HG03280 (cell line): ENCODE results near the gene BTAF1.
"Not testable (repeated sequence)": the region's sequence is repeated elsewhere in the genome, so short reads cannot be mapped to it uniquely, and the experiment has no call there.

Experiments used
- ATAC-seq: cut with Tn5 transposase; IDR thresholded peaks from one replicate; pipeline ENCODE4 v1.9.1; 2021; ENCODE audit warnings: mild to moderate bottlenecking, moderate library complexity; ENCODE audit not compliant: unreplicated experiment

The BTAF1 gene

GRCh38 chr10:91976317-91977051, 52.9 kb downstream of the BTAF1 start:
- ATAC-seq: no peak

GRCh38 chr10:91977491-91977890, 53.9 kb downstream of the BTAF1 start:
- no peak for ATAC-seq

DNA sequence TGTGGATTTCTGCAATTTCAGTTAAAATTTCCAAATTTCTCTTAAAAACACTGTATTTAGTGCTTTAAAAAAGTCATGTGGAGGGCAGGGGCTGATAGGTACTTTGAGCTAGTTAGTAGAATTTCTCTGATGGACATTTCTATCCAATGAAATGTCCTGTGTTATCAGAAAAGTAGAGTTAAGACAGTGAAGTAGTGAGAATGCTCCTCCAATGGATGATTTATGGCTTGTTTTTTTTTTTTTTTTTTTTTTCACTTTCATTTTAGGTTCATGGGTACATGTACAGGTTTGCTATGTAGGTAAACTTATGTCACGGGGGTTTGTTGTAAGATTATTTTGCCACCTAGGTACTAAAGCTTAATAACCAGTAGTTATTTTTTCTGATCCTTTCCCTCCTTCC, 55.0 kb downstream of the BTAF1 start:
- ATAC-seq: no peak

DNA sequence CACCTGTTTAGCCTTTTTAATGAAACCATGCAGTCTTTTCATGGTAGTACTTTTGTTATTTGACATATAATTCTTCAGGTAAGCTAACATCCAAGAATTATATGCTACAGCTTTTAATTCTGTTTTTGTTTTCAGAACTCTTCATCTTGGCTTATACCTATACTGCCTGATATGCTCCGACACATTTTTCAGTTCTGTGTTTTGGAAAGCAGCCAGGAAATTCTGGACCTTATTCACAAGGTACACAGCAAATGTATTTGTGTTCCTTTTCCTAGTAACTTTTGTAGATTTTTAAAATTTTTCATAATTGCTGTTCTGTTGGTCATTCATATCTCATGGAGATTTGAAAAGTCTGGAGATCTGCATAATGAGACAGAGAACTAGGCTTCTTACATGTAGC, 56.7 kb downstream of the BTAF1 start:
- ATAC-seq: no peak

GRCh38 chr10:91983416-91983815, 59.8 kb downstream of the BTAF1 start:
- no peak for ATAC-seq

- ATAC-seq: no peak
Measured at GRCh38 chr10:91987397-91988037, 63.9 kb downstream of the BTAF1 start.

- no peak for ATAC-seq
Measured at GRCh38 chr10:91992031-91992430, 68.5 kb downstream of the BTAF1 start.

- ATAC-seq: no peak
Measured at GRCh38 chr10:91996266-91996665, 72.7 kb downstream of the BTAF1 start.

- ATAC-seq: no peak
Measured at GRCh38 chr10:92001581-92001980, 78.0 kb downstream of the BTAF1 start.

- no peak for ATAC-seq
Measured at GRCh38 chr10:92001995-92002394, 78.4 kb downstream of the BTAF1 start.

DNA sequence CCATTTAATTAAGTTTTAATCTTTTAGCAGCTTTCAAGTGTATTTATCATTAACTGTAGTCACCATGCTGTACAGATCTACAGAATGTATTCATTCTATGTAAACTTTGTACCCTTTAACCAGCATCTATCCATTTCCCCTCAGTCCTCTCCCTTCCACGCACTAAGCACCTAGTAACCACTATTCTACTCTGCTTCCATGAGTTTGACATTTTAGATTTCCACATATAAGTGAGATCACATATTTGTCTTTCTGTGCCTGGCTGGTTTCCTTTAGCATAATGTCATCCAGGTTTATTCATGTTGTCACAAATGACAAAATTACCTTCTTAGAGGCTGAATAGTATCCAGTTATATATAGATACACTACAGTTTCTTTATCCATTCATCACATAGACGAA, 79.7 kb downstream of the BTAF1 start:
- ATAC-seq: no peak

DNA sequence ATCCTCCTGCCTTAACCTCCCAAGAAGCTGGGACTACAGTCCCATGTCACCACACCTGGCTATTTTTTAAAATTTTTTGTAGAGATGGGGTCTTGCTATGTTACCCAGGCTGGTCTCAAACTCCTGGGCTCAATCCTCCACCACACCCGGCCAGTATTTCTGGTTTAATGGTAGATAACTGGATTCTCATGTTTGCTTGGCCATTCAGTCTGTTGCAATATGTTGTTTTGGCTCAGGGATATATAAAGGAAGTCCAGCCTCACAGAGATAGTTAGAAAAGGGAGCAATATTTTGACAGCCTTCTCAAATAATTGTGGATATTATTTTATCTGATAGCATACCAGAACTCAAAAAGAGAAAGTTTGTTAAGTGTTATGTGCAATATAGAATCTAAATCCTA, 82.4 kb downstream of the BTAF1 start:
- ATAC-seq: no peak

DNA sequence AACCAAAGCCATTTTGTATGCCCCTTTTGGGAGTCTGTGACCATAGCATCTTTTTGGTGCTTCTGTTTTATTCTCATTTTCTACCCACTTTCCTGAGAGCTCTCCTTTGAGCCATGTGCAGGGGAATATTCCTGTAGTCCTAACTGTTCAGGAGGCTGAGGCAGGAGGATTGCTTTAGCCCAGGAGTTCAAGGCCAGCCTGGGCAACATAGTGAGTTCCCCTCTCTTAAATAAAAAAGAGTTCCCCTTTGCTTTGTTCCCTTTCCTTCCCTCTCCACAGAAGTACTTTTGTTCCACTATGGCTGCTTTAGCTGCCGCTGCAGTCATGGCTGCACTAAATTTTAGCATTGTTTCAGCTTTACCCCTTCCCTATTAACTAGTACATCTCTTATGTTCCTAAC, 85.9 kb downstream of the BTAF1 start:
- no peak for ATAC-seq

DNA sequence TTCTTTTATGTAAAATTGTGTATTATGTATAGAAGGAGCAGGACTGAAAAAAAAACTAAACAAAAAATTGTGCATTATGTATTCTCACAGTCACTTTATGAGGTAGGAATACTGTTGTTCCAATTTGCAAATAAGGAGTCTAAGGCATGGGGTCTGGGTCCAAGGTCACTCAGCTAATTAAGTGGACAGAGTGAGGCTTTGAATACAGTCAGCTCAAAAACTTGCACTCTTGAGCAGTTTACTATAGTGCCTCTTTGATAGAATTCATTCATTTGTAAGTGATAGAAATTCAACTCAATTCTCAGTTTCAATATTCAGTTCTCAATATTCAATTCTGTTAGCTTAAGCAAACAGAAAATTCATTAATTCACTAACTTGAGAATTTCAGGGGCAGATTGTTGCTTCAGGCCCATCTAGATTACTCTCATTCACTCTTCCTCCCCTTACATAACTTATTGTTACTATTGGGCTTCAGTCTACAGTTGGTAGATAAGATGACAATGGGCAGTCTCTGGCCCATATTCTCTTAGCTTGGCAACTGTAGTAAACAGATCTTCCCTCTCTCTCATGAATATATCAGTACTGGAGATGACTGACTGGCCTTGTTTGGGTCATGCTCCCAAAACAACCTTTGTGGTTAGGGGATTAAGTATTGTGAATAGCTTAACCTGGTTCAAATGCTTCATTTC, 86.6 kb downstream of the BTAF1 start:
- no peak for ATAC-seq

- ATAC-seq: no peak
Measured at GRCh38 chr10:92011560-92012214, 88.1 kb downstream of the BTAF1 start.

DNA sequence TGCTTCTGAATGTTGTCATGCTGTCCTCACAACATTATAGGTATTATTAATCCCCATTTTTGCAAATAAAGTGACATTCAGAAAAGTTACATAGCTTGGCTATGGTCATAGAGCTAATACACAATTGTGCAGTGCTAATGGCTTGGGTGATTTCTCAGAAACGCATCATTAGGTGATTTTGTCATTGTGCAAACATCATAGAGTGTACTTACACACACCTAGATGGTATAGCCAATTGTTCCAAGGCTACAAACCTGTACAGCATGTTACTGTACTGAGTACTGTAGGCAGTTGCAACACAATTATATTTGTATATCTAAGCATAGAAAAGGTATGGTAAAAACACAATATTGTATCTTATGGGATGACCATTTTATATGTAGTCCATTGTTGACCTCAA, 91.0 kb downstream of the BTAF1 start:
- ATAC-seq: no peak

- ATAC-seq: no peak
Measured at GRCh38 chr10:92024700-92025099, 101.1 kb downstream of the BTAF1 start.

DNA sequence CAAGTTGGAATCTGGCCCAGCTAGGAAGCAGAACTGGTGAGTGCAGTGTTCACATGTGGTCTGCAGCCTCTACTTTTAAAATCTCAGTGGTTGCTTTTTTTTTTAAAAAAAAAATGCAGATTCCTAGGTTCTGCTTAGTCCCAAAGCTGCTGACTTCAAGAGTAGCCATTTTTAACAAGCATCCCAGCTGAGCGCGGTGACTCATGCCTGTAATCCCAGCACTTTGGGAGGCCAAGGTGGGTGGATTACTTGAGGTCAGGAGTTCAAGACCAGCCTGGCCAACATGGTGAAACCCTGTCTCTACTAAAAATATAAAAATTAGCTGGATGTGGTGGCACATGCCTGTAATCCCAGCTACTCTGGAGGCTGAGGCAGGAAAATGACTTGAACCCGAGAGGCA, 101.8 kb downstream of the BTAF1 start:
- not testable (repeated sequence) for ATAC-seq

DNA sequence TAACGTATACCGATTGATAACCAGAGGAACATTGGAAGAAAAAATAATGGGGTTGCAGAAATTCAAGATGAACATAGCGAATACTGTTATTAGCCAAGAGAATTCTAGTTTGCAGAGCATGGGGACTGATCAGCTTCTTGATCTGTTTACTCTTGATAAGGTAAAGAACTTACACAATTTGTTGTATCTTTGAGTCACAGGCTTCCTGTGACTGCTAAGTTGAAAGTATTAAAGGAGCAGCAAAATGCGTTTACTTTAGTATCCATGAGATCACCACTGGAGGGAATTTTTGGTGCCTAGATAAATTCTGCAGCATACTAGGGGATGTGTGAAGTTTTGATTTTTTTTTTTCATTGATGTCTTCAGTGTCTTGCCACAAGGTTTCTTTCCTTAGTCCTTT, 103.6 kb downstream of the BTAF1 start:
- ATAC-seq: no peak

GRCh38 chr10:92031580-92031979, 108.0 kb downstream of the BTAF1 start:
- no peak for ATAC-seq

- ATAC-seq: not testable (repeated sequence)
Measured at GRCh38 chr10:92033070-92033469, 109.5 kb downstream of the BTAF1 start.

- no peak for ATAC-seq
Measured at GRCh38 chr10:92038949-92039348, 115.4 kb downstream of the BTAF1 start.
